GM18499 (cell line): ENCODE results near the gene COMMD10.
"Not testable (repeated sequence)": the region's sequence is repeated elsewhere in the genome, so short reads cannot be mapped to it uniquely, and the experiment has no call there.

ENCODE experiments used
- ATAC-seq: cut with Tn5 transposase; IDR thresholded peaks from one replicate; pipeline ENCODE4 v1.9.1; 2021; ENCODE audit warnings: moderate number of reproducible peaks; ENCODE audit not compliant: insufficient read depth, unreplicated experiment

Gene COMMD10

GRCh38 chr5:116091416-116091815 lies 6.6 kb downstream of the COMMD10 start:
- no peak for ATAC-seq

DNA sequence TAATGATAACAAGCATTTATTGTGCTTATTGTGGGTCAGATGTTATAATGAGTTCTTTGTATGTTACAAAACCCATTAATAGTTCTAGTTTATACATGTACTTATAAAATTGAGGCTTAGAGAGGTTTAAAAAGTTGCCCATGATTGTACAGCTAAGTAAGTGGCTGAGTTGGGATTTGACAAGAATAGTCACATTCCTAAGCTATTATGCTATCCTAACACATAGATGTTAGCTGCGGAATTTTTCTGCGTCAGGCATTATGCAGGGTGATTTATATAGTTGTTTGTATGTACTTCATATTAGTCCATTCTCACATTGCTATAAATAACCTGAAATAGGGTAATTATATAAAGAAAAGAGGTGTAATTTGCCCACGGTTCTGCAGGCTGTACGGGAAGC lies 12.5 kb downstream of the COMMD10 start:
- no peak for ATAC-seq

GRCh38 chr5:116098998-116099397 lies 14.2 kb downstream of the COMMD10 start:
- no peak for ATAC-seq

GRCh38 chr5:116104941-116105340 lies 20.1 kb downstream of the COMMD10 start:
- ATAC-seq, result not testable (repeated sequence)

- ATAC-seq, result no peak
Measured at GRCh38 chr5:116115163-116115562, 30.3 kb downstream of the COMMD10 start.

DNA sequence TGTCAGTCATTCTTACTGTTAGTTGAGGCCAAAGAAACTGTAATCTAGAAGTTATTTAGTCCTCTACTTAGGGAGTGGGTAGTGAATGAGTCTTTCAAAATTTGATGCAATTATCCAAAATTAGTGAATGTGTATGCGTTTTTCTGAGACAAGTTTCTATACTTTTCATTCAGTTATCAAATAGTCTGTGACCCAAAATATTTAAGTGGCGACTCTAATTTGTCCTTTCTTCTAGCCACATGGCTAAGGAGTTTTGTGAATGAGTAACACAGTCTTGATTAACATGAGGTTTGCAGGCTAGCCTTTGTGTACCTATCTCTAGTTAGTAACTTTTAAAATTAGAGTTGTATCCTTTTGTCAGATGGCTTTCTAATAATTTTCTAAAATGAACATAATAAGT lies 45.6 kb downstream of the COMMD10 start:
- ATAC-seq, result no peak

DNA sequence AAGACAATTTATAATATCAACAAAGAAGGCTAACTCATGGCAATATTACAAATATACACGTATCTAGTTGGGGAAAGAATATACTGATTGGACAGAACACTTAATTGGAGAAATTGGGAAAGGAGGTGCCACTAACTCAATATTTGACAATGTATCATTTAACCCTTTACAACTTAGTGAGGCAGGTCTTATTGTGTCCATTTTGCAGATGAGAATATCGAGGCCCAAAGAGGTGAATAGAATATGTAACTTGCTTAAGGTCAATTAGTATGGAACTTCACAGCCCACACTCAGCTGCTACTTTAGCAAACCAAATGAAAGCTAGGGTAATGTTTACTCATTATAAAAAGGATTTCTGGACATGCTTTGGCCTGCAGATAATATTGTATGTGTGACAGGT lies 46.2 kb downstream of the COMMD10 start:
- ATAC-seq, result no peak

- no peak for ATAC-seq
Measured at GRCh38 chr5:116133281-116133680, 48.5 kb downstream of the COMMD10 start.

DNA sequence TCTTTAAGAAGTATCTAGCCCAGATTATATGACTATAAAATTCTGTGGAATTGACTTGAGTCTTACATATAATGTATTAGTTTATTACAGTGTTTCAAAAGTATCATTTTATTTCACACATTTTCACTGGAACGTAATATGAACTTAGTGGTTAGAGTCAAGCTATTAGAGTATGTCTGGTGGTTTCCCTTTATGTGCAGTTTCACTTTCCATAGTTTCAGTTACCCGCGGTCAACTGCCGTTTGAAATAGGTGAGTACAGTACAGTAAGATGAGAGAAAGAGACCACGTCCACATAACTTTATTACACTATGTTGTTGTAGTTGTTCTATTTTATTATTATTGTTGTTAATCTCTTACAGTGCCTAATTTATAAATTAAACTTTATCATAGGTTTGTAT lies 50.5 kb downstream of the COMMD10 start:
- ATAC-seq, result peak; percentile 98

DNA sequence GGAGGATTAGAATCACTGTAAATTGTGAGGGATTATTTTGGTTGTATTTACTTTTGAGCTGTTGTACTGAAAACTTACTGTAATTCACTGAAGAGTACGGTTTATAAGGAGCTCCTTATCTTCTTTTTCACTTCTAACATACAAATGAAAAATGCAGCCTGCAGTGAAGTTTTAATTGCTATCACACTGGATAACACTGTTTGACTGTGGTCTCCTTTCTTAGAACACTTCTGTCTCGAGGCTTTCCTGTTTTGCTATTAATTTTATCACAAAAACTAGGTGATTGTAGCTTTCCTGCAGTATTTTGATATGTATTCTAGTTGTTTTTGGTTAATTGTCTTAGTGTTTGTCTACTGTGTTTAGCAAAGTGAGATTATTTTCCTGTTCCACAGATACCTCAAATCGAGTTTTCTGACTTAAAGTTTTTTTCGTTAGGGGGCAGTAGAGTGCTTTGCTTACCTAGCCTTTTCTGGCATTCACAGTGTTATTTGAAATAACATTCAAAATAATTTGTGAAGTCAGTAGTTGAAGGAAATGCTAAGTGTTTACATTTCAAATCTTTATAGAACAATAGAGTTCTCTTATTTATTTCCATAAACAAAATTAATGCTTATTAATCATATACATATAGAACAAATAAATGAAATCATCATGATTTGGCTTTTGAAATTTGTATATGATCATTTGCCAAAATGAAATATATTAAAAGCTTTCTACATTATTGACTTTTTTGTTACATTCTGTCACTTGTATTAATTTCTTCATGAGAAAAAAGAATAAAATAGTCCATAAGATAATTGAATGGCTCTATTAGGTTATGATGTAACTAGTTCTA lies 52.9 kb downstream of the COMMD10 start:
- ATAC-seq, result no peak

- no peak for ATAC-seq
Measured at GRCh38 chr5:116142495-116142894, 57.7 kb downstream of the COMMD10 start.

- no peak for ATAC-seq
Measured at GRCh38 chr5:116144103-116144502, 59.3 kb downstream of the COMMD10 start.

GRCh38 chr5:116144991-116145390 lies 60.2 kb downstream of the COMMD10 start:
- ATAC-seq, result no peak

DNA sequence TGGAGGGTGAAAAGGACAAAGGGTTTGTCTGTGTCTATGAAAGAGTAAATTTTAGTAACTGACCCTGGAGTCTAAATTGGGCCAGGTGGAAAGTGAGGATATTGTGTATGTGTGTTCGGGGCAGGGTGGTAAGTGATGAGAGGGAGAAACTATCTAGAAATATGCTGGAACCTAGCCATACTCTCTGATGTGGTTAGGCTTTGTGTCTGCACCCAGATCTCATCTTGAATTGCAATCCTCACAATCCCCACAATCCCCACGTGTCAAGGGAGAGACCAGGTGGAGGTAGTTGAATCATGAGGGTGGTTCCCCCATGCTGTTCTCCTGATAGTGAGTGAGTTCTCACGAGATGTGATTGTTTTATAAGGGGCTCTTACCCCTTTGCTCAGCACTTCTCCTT lies 60.6 kb downstream of the COMMD10 start:
- ATAC-seq, result no peak

- no peak for ATAC-seq
Measured at GRCh38 chr5:116152169-116152568, 67.3 kb downstream of the COMMD10 start.

DNA sequence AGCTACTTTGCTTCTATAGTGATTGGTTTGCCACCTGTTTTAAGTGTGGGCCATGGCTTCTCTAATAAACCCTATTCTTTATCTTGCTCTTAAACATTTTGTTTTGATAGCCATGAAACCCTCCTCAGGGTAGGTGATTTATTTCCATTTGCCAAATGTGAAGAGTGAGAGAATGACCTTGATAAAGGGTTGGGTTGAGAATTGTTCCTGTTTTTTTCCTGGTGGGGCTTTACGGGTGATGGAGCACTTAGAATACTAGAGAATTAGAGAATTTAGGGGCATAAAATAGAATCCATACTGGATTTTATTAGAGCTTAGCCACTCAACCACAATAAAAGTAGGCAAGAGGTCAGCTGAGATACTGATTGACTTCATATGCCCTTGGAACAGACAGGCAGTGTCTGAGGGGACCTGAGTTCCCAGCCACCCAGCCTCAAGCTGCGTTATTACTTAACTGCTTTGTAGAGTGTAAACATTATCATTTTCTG lies 68.9 kb downstream of the COMMD10 start:
- no peak for ATAC-seq

DNA sequence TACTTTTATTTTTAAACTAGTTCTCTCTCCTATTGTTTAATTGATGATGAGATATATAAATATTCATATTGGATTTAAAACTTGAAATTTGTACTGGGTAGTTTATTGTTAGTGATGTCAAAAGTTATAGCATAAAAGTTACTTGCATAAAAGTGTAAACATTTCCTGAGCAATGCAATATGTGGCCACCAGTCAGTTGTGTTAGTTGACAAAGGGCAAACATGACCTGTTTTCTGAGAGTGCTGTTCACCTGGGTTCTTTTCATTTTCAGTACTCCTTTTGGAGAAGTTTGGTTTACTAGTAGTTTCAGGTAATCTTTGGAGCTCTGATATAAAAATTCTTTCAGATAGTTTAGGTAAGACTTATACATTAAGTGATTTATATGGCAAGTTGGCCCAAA lies 69.4 kb downstream of the COMMD10 start:
- no peak for ATAC-seq

- no peak for ATAC-seq
Measured at GRCh38 chr5:116154931-116155330, 70.1 kb downstream of the COMMD10 start.

- ATAC-seq, result no peak
Measured at GRCh38 chr5:116157902-116158301, 73.1 kb downstream of the COMMD10 start.

DNA sequence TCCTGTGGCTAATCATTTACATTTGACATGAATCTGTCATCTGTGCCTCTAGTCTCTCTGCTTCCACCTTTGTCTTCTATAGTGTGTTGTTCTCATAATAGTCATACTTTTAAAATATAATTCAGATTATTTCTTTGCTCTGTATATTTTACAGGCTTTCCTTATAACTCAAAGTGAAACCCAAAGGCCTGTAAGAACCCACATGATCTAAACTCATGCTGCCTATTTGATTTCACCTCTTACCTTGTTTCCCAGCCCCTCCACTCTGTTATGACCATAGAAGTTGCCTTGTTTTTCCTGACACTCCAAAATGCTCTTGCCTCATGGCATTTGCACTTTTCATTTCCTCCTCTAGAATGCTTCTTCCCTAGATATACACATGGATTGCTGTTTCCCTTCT lies 74.2 kb downstream of the COMMD10 start:
- ATAC-seq, result no peak

DNA sequence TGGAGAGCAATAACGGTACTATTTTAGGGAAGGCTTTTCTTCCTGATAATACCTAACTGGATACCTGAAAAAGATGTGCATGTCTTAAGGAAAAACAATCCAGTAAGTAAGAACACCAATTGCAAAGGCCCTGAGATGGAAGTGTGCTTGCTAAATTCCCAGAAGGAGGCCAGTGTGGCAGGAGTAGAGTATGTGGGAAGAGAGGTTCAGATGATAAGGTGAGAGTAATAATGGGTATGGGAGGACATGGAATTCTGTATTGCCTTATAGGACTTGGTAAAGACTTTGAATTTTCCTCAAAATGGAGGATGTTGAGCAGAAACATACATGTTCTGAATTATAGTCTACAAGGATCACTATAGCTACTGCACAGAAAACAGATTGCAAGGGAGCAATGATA lies 89.3 kb downstream of the COMMD10 start:
- ATAC-seq, result no peak

DNA sequence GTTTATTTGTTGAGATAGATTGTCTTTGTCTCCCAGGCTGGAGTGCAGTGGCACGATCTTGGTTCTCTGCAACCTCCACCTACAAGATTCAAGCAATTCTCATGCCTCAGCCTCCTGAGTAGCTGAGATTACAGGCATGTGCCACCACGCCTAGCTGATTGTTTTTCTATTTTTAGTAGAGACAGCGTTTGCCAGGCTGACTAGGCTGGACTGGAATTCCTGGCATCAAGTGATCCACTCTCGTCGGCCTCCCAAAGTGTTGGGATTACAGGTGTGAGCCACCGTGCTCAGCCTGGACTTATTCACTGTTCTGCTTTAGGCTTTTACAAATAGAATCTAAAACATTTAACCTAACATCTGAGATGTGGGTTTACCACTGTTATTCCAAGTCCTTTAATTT lies 91.3 kb downstream of the COMMD10 start:
- ATAC-seq, result no peak
